Small intestine (tissue), 7 donors: Measurements from ENCODE around the gene PDE1A. TPM values are rescaled to one million over a fixed set of nuclear protein-coding genes. Genes with fewer than 3 reads are reported as not detected.
A peak's percentile ranks its signal among the peaks of the same experiment; 100 is the strongest.

ENCODE experiments used
- DNase-seq, 2 donors: peaks; one replicate each; pipeline versions ENCODE4 v3.0.0 to v3.0.0-alpha.2; 2013
- FAIRE-seq: peaks from 2 replicates; lab custom pipeline; 2012; peaks lifted over from hg19 to GRCh38; lab: Jason Lieb, UNC
- H3K27ac ChIP-seq, 3 donors: one replicate each; pipeline ENCODE4 v1.5.1; 2013; ENCODE audit warnings: low read length in 2 of 3, mild to moderate bottlenecking in 2 of 3, control low read depth in 1 of 3, inconsistent platforms in 1 of 3, low read depth in 1 of 3, moderate library complexity in 1 of 3
- H3K27me3 ChIP-seq, 3 donors: one replicate each; pipeline ENCODE4 v1.6.1; 2013; ENCODE audit warnings: low read length in 3 of 3, inconsistent platforms in 1 of 3; ENCODE audit not compliant: control insufficient read depth in 3 of 3, insufficient read depth in 3 of 3
- H3K36me3 ChIP-seq, 3 donors: one replicate each; pipeline ENCODE4 v1.6.1; 2013; ENCODE audit warnings: low read length in 3 of 3, inconsistent platforms in 1 of 3, low read depth in 1 of 3, mild to moderate bottlenecking in 1 of 3, moderate library complexity in 1 of 3; ENCODE audit not compliant: control insufficient read depth in 3 of 3, insufficient read depth in 2 of 3
- H3K4me1 ChIP-seq, 3 donors: one replicate each; pipeline ENCODE4 v1.6.1; 2013; ENCODE audit warnings: low read length in 2 of 3, inconsistent platforms in 1 of 3, low read depth in 1 of 3, mild to moderate bottlenecking in 1 of 3, moderate library complexity in 1 of 3; ENCODE audit not compliant: control insufficient read depth in 3 of 3, insufficient read depth in 2 of 3
- H3K4me3 ChIP-seq, 3 donors: one replicate each; pipeline ENCODE4 v1.5.1; 2013; ENCODE audit warnings: low read length in 3 of 3, control low read depth in 1 of 3, inconsistent platforms in 1 of 3, low read depth in 1 of 3, mild to moderate bottlenecking in 1 of 3, moderate library complexity in 1 of 3
- H3K9me3 ChIP-seq, 2 donors: one replicate each; pipeline ENCODE4 v1.6.1; 2013; ENCODE audit warnings: low read depth in 1 of 2, low read length in 1 of 2; ENCODE audit not compliant: control insufficient read depth in 2 of 2, insufficient read depth in 1 of 2
- WGBS, 3 donors: extraction: QIAGEN DNeasy Blood & Tissue Kit; methylation state at CpG; one replicate each; pipeline ENCODE4 v1.1.7; 2013; 5-methylcytosine and 5-hydroxymethylcytosine counted together
- polyA plus RNA-seq, 4 donors: library from polyadenylated mRNA; stranded (reverse) in 3 of 4; unstranded in 1 of 4; fragments of 200-250 nt in 3 of 4; fragments of 120-200 nt in 1 of 4; gene quantifications; one replicate each; pipeline versions ENCODE4 v1.2.1 to v1.2.3, GENCODE V29; 2013
- donor health status: healthy with polysubstance abuse.
- donor health status: control.
- donor health status: control.
- donor health status: Bipolar disorder and iron deficiency.
- donor health status: healthy.

The PDE1A gene
- polyA plus RNA-seq, 4 donors, result 3.5 to 9.7 (median 3.6) TPM; not detected in 1

DNA sequence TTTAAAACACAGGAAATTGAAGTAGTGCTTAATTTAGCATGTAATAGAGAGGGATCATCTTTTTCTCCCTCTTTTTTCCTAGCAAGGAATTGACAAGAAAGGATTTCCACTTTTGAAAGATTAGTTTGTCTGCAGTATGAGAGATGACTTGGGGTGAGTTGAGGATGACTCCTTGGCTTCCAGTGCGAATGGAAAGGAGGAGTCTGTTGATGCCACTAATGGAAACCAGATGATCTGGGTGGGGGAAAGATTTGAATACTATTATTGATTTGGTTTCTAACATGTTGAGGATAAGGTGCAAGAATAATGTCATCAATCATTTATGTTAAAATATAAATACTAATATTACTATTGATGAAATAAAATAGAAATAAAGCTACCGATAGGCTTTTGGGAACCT lies 235.8 kb downstream of the PDE1A start:
- Histone ChIP-seq H3K36me3 (no peaks in the 10 kb centered on the region), H3K4me3 (no peak overlapping the region), H3K9me3 (no peaks in the 10 kb centered on the region), H3K27me3 (no peaks in the 10 kb centered on the region), H3K27ac (no peak overlapping the region), H3K4me1 (no peaks in the 10 kb centered on the region)
- 79 to 91% (median 91%) methylated on average over 2 of the region's 2 CpGs for WGBS, 3 donors
- DNase-seq (no peak), FAIRE-seq (no peak)

DNA sequence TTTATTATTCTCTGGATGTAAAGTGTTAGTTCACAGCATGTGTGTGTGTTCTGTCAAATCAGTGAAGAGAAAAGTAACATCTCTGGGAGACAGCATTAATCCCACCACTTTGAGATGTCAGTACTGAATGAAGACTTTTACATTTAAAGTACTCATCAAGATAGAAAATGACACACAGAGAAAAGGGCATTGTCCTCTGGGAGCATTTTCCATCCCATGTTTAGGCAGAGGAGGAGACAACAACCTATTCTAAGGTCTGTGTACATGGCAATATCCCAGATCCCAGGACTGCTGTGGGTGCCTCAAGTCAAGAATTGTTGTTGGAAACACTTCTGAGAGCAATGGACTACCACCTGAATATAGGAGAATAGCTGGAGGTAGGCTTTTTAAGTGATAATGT lies 239.7 kb downstream of the PDE1A start:
- no peaks in the 10 kb centered on the region for H3K36me3 ChIP-seq
- H3K9me3 ChIP-seq, result peaks cover 0 to 5% of the 10 kb centered on the region in 2 donors
- DNase-seq, result no peak
- H3K4me3 ChIP-seq, result no peak overlapping the region
- FAIRE-seq, result no peak
- H3K27me3 ChIP-seq, result no peaks in the 10 kb centered on the region
- no peak overlapping the region for H3K27ac ChIP-seq
- no peaks in the 10 kb centered on the region for H3K4me1 ChIP-seq

DNA sequence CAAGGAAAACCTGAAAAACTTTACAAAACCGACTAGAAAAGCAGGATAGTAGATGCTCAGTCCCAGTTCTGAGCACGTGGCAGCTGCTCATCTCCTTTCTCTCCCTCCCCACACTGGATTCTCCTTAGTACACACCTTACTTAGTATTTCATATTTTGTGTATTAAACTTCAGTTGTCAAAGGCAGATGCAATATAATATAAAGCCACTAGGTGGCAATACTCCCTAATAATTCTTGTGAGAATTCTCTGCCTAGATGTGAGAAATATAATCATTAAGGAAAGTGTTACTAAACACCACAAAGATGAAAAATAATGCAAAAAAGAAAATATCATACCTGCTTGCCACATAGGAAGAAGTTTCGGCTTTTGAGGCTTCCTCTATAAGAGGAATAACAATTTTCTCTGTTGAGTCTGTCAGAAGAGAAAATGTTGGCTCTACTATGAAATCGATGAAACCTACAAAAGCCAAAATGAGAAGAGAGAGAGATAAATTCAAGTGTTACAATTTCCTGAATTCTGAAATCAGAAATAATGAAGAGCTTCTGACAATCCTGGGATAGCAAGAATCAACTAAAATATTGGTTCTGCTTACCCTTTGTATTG lies 240.6 kb downstream of the PDE1A start:
- 33 to 40% (median 39%) methylated on average over 4 of the region's 4 CpGs for WGBS, 3 donors
- H3K36me3 ChIP-seq, result peaks cover 0 to 2% (median 0%) of the 10 kb centered on the region in 3 donors
- H3K4me1 ChIP-seq, result no peaks in the 10 kb centered on the region
- H3K27ac ChIP-seq, result no peak overlapping the region
- FAIRE-seq, result peak; percentile 92
- peak; percentile 42 to 59 for DNase-seq
- no peak overlapping the region for H3K4me3 ChIP-seq
- no peaks in the 10 kb centered on the region for H3K27me3 ChIP-seq
- H3K9me3 ChIP-seq, result peaks cover 0 to 5% of the 10 kb centered on the region in 2 donors

DNA sequence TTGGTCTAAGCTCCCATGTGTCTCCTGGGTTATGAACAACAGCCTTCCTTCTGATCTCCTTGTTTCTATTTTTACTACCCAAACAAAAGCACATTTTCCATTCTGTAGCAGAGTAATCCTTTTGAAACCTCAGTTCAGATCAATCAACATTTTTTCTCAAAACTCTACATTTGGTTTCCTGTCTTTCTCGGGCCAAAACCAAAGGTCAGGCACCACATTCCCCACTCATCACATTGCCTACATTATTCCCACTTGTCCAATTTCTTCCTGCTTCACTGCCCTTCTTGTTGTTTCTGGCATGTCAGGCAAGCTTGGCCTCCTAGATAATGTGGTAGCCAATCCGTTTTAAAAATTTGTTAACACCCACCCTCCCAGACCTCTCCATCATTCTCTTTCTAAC lies 244.4 kb downstream of the PDE1A start:
- H3K27ac ChIP-seq, result no peak overlapping the region
- no peak overlapping the region for H3K4me3 ChIP-seq
- peaks cover 0 to 5% of the 10 kb centered on the region in 2 donors for H3K9me3 ChIP-seq
- no peak for DNase-seq
- no peak for FAIRE-seq
- no peaks in the 10 kb centered on the region for H3K4me1 ChIP-seq
- no peaks in the 10 kb centered on the region for H3K27me3 ChIP-seq
- peaks cover 0 to 2% (median 0%) of the 10 kb centered on the region in 3 donors for H3K36me3 ChIP-seq
- 71 to 83% (median 80%) methylated on average over 2 of the region's 2 CpGs for WGBS, 3 donors

DNA sequence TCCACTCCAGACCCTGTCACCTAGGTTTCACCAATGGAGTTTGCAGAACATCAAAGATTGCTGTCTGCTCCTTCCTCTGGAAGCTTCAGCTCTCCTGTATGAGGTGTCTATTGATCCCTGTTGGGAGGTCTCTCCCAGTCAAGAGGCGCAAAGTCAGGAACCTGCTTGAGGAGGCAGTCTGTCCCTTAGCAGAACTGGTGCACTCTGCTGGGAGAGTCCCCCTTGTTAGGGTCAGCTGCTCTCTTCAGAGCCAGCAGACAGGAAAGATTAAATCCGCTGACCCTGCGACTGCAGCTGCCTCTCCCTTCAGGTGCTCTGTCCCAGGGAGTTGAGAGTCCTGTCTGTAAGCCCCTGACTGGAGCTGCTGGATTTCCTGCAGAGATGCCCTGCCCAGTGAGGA lies 245.5 kb downstream of the PDE1A start:
- Histone ChIP-seq H3K27ac (no peak overlapping the region), H3K27me3 (no peaks in the 10 kb centered on the region), H3K9me3 (peaks cover 0 to 5% of the 10 kb centered on the region in 2 donors), H3K4me3 (no peak overlapping the region), H3K36me3 (peaks cover 0 to 2% (median 0%) of the 10 kb centered on the region in 3 donors), H3K4me1 (no peaks in the 10 kb centered on the region)
- 73 to 80% (median 79%) methylated on average over 3 of the region's 3 CpGs for WGBS, 3 donors
- FAIRE-seq (no peak), DNase-seq (no peak)

DNA sequence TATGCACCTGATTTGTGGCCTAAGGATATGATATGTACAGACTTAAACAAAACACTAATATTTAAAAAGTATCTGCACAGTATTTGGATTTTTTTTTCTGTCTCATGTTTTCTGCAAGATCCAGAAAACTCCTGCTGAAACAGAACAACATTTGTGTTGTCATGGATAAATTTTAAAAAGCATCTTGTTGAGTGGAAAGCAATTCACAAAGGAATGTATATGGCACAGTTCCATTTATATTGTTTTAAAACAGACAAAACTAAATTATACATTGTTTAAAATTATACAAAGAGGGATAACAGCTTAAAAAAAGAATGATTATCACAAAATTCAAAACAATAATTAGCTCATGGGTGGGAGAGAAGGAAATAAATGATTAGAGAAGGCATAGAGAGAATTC lies 247.7 kb downstream of the PDE1A start:
- Histone ChIP-seq H3K27ac (no peak overlapping the region), H3K4me3 (no peak overlapping the region), H3K27me3 (no peaks in the 10 kb centered on the region), H3K4me1 (no peaks in the 10 kb centered on the region), H3K36me3 (peaks cover 0 to 2% (median 0%) of the 10 kb centered on the region in 3 donors), H3K9me3 (peaks cover 0 to 5% of the 10 kb centered on the region in 2 donors)
- FAIRE-seq (no peak), DNase-seq (no peak)

DNA sequence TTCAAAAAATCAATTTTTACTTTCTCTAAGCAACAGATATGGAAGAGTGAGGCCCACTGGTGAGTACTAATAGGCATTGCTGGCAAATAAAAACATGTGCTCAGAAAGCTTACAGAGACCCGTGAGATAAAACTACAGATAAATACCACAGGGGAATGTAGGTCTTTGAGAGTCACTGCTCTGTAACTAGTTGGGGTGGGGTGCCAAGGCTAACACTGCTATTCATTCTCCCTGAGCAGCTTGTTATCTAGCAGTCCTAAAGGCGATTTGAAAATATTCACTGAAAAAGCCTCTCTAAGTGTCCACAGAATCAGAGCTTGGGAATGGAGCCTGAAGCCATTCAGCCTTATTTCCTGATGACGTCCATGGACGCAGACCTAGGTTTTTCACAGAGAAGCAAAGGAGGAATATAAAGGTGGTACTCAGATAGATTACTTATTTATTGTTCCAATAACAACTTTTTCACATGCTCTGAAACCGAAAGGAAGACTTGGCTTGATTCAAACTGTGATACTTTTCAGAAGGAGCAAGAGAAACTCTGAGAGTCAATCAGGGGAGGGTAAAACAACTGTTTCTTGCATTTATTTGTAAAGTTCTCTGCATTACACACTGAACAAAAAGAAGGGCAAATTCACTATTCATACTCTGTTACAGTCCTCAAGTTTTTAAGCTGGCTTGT lies 252.8 kb downstream of the PDE1A start:
- FAIRE-seq (no peak), DNase-seq (no peak)
- no peak overlapping the region for H3K4me3 ChIP-seq
- no peaks in the 10 kb centered on the region for H3K4me1 ChIP-seq
- H3K27me3 ChIP-seq, result no peaks in the 10 kb centered on the region
- WGBS, 3 donors, result 38 to 57% (median 49%) methylated on average over 5 of the region's 5 CpGs
- no peak overlapping the region for H3K27ac ChIP-seq
- H3K36me3 ChIP-seq, result no peaks in the 10 kb centered on the region
- no peaks in the 10 kb centered on the region for H3K9me3 ChIP-seq

DNA sequence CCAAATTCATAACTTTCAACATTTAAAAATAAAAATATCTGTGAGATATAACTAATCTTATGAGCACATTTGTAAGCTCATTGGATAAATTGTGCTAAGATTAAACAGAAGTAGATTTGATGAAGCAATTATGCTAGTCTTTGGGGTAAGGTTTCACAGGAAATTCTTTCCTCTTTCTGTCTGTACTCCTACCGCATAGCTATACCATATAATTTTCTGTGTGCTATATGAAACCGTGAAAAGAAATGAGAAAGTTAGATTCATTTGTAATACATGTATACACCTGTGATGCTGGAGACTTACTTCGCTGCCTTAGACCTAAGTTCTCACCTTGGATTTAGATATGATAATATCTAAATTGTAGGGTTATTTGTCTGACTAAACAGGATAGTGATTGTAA lies 256.5 kb downstream of the PDE1A start:
- WGBS, 3 donors, result 59 to 79% (median 71%) methylated on average over 3 of the region's 3 CpGs
- Histone ChIP-seq H3K36me3 (no peaks in the 10 kb centered on the region), H3K4me1 (peaks cover 0 to 9% (median 0%) of the 10 kb centered on the region in 3 donors), H3K27ac (no peak overlapping the region), H3K9me3 (no peaks in the 10 kb centered on the region), H3K27me3 (no peaks in the 10 kb centered on the region), H3K4me3 (no peak overlapping the region)
- no peak for FAIRE-seq
- DNase-seq, result no peak
